VCaP (cell line): ENCODE measurements around the gene KCNK18.

Experiments
- H3K27ac ChIP-seq: fragments of 450-650 bp; 2 replicates; pipeline ENCODE4 v1.5.1; 2017
- CTCF ChIP-seq: fragments of 450-650 bp; conservative IDR thresholded peaks from 2 replicates; pipeline ENCODE4 v1.5.1; 2017; ENCODE audit warnings: mild to moderate bottlenecking, moderate library complexity

The KCNK18 gene

DNA sequence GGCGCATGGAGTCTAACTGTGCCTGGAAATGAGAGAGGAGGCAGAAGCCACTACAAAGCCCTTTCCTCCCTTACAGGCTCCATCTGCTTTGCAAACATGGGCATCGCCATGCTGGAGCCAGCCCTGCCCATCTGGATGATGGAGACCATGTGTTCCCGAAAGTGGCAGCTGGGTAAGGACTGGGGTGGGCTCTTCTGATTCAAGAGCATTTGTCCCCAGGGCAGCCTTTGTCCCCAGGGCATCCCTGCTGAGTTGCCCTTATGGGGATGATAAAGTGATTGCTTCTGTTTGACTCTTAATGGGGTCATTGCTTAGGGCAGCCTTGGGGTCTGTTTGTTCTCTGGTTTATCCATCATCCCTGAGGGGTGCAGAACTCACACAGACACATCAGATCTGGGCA lies 60.4 kb downstream of the KCNK18 start:
- TF ChIP-seq CTCF = no peak
- H3K27ac ChIP-seq = no peak overlapping the region

DNA sequence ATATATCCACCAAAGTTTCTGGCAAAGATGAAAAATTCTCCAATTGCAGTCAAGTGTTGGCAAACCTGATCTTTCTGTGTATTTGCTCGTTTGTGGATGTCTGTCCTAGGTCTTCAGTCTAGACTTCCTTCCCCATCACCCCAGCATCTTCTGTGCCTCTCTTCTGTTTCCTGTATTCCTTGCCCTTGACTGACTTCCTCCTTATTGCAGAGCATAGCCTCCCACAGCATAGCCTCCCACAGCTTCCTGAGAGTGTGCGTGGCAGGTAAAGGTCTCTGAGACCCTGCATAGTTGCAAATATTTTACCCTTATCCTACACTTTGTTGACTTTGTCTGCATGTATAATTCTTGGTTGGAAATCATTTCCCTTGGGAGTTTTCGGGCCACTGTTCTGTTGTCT lies 62.0 kb downstream of the KCNK18 start:
- no peak for TF ChIP-seq CTCF
- H3K27ac ChIP-seq = no peak overlapping the region
